ENCODE measurements around the gene GPX2.

GRCh38 chr14:64930085-64930843, 12.3 kb downstream of the GPX2 start:
- no peak for TF ChIP-seq CEBPB (IDR thresholded peaks at IDR 0.05; ENCODE audit: low read depth, low read length)
- TF ChIP-seq, protein P1, sequence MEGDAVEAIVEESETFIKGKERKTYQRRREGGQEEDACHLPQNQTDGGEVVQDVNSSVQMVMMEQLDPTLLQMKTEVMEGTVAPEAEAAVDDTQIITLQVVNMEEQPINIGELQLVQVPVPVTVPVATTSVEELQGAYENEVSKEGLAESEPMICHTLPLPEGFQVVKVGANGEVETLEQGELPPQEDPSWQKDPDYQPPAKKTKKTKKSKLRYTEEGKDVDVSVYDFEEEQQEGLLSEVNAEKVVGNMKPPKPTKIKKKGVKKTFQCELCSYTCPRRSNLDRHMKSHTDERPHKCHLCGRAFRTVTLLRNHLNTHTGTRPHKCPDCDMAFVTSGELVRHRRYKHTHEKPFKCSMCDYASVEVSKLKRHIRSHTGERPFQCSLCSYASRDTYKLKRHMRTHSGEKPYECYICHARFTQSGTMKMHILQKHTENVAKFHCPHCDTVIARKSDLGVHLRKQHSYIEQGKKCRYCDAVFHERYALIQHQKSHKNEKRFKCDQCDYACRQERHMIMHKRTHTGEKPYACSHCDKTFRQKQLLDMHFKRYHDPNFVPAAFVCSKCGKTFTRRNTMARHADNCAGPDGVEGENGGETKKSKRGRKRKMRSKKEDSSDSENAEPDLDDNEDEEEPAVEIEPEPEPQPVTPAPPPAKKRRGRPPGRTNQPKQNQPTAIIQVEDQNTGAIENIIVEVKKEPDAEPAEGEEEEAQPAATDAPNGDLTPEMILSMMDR (conservative IDR thresholded peaks at IDR 0.05; ENCODE audit: low read depth, low read length), result no peak
- TF ChIP-seq MXI1 (IDR thresholded peaks at IDR 0.05; ENCODE audit: borderline replicate concordance, low read depth, low read length), result no peak
- TF ChIP-seq NFE2L2 (IDR thresholded peaks at IDR 0.05; ENCODE audit: low read depth, low read length), result no peak
- no peak for TF ChIP-seq POLR2A (IDR thresholded peaks at IDR 0.05; ENCODE audit: low read depth, low read length)
- TF ChIP-seq, protein P2, sequence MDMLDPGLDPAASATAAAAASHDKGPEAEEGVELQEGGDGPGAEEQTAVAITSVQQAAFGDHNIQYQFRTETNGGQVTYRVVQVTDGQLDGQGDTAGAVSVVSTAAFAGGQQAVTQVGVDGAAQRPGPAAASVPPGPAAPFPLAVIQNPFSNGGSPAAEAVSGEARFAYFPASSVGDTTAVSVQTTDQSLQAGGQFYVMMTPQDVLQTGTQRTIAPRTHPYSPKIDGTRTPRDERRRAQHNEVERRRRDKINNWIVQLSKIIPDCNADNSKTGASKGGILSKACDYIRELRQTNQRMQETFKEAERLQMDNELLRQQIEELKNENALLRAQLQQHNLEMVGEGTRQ (IDR thresholded peaks at IDR 0.05; ENCODE audit: low read depth, low read length), result no peak
- TF ChIP-seq BHLHE40 (IDR thresholded peaks at IDR 0.05; ENCODE audit: low read depth, low read length), result no peak
- no peak for TF ChIP-seq RFX5 (IDR thresholded peaks at IDR 0.05; ENCODE audit: low read depth, low read length)
- no peak for TF ChIP-seq RAD21 (IDR thresholded peaks at IDR 0.05; ENCODE audit: low read length)
- TF ChIP-seq ELK1 (IDR thresholded peaks at IDR 0.05; ENCODE audit: borderline replicate concordance, low read depth, low read length), result no peak
- TF ChIP-seq CHD1 (IDR thresholded peaks at IDR 0.05; ENCODE audit: low read depth, low read length), result no peak
